GM23248 (cell line): ENCODE measurements around the gene BAIAP2L2. TPM values are rescaled to one million over a fixed set of nuclear protein-coding genes. Genes with fewer than 3 reads are reported as not detected.

ENCODE experiments used
- DNase-seq: peaks from one replicate; pipeline ENCODE4 v3.0.0-alpha.2; 2015
- H2AFZ ChIP-seq: fragments of 200-600 bp; sonication (generic); 2 replicates; pipeline ENCODE4 v1.6.1; 2016; ENCODE audit warnings: antibody characterized with exemption
- H3F3A ChIP-seq: fragments of 200-600 bp; sonication (generic); 2 replicates; pipeline ENCODE4 v1.6.1; 2016; ENCODE audit warnings: mild to moderate bottlenecking, antibody characterized with exemption, mixed run types; ENCODE audit not compliant: insufficient read depth
- H3K27ac ChIP-seq: fragments of 200-600 bp; sonication (generic); 2 replicates; pipeline ENCODE4 v1.5.1; 2016; ENCODE audit warnings: mild to moderate bottlenecking
- H3K27me3 ChIP-seq: fragments of 200-600 bp; sonication (generic); replicated peaks from 2 replicates; pipeline ENCODE4 v1.6.1; 2016; ENCODE audit warnings: mild to moderate bottlenecking; ENCODE audit not compliant: insufficient read depth
- H3K36me3 ChIP-seq: fragments of 200-600 bp; sonication (generic); 2 replicates; pipeline ENCODE4 v1.6.1; 2016; ENCODE audit warnings: low read depth, mild to moderate bottlenecking
- H3K4me1 ChIP-seq: fragments of 200-600 bp; sonication (generic); 2 replicates; pipeline ENCODE4 v1.6.1; 2016; ENCODE audit warnings: mild to moderate bottlenecking; ENCODE audit not compliant: insufficient read depth
- H3K4me2 ChIP-seq: fragments of 200-600 bp; sonication (generic); one replicate; pipeline ENCODE4 v1.6.1; 2016; ENCODE audit warnings: mild to moderate bottlenecking; ENCODE audit not compliant: unreplicated experiment
- H3K4me3 ChIP-seq: fragments of 200-600 bp; sonication (generic); 2 replicates; pipeline ENCODE4 v1.5.1; 2016; ENCODE audit warnings: mild to moderate bottlenecking
- H3K79me2 ChIP-seq: fragments of 200-600 bp; sonication (generic); 2 replicates; pipeline ENCODE4 v1.6.1; 2016; ENCODE audit warnings: mild to moderate bottlenecking; ENCODE audit not compliant: insufficient read depth
- H3K9ac ChIP-seq: fragments of 200-600 bp; sonication (generic); 2 replicates; pipeline ENCODE4 v1.6.1; 2016; ENCODE audit warnings: mild to moderate bottlenecking
- H3K9me2 ChIP-seq: fragments of 200-600 bp; sonication (generic); 2 replicates; pipeline ENCODE4 v1.6.1; 2016; ENCODE audit warnings: mixed run types, mild to moderate bottlenecking, moderate library complexity; ENCODE audit not compliant: insufficient read depth
- H3K9me3 ChIP-seq: fragments of 200-600 bp; sonication (generic); one replicate; pipeline ENCODE4 v1.6.1; 2017; ENCODE audit warnings: low read depth
- H4K20me1 ChIP-seq: fragments of 200-600 bp; sonication (generic); 2 replicates; pipeline ENCODE4 v1.6.0; 2016; ENCODE audit not compliant: insufficient read depth
- EZH2 ChIP-seq: fragments of 200-600 bp; sonication (generic); IDR thresholded peaks from 2 replicates; pipeline ENCODE4 v1.6.1; 2018; ENCODE audit warnings: antibody characterized with exemption, mild to moderate bottlenecking; ENCODE audit not compliant: insufficient read depth, poor library complexity, severe bottlenecking
- EZH2phosphoT487 ChIP-seq: fragments of 200-600 bp; sonication (generic); IDR thresholded peaks from 2 replicates; pipeline ENCODE4 v1.6.1; 2018; ENCODE audit warnings: antibody characterized with exemption, moderate library complexity, mild to moderate bottlenecking, low read depth; ENCODE audit not compliant: insufficient read depth
- WGBS, 2 experiments: methylation state at CpG; one replicate each; pipeline ENCODE4 v1.1.6; 2015 to 2017; ENCODE audit warnings: low lambda C conversion rate in 2 of 2, low coverage in 1 of 2; ENCODE audit errors: missing lambda C conversion rate in 2 of 2; 5-methylcytosine and 5-hydroxymethylcytosine counted together
- in situ Hi-C: fragments of 300-500 bp; cut with MboI; formaldehyde crosslinking; loops from 2 replicates; pipeline ENCODE4 v1.15.0; 2020
- polyA plus RNA-seq: library from polyadenylated mRNA; unstranded; fragments of >200 nt; fragmentation: Nextera tagmentation; extraction: Ambion mirVana; gene quantifications from 2 replicates; pipeline ENCODE4 v1.2.1, GENCODE V29; 2016
- total RNA-seq: library from RNA; depleted of rRNA; stranded (reverse); fragments of >200 nt; shearing (Covaris generic); gene quantifications from 2 replicates; pipeline ENCODE4 v1.2.3, GENCODE V29; 2014

The BAIAP2L2 gene
- total and polyA plus RNA-seq, 2 experiments from 2014 or later, result 12.6 to 13.4 TPM

DNA sequence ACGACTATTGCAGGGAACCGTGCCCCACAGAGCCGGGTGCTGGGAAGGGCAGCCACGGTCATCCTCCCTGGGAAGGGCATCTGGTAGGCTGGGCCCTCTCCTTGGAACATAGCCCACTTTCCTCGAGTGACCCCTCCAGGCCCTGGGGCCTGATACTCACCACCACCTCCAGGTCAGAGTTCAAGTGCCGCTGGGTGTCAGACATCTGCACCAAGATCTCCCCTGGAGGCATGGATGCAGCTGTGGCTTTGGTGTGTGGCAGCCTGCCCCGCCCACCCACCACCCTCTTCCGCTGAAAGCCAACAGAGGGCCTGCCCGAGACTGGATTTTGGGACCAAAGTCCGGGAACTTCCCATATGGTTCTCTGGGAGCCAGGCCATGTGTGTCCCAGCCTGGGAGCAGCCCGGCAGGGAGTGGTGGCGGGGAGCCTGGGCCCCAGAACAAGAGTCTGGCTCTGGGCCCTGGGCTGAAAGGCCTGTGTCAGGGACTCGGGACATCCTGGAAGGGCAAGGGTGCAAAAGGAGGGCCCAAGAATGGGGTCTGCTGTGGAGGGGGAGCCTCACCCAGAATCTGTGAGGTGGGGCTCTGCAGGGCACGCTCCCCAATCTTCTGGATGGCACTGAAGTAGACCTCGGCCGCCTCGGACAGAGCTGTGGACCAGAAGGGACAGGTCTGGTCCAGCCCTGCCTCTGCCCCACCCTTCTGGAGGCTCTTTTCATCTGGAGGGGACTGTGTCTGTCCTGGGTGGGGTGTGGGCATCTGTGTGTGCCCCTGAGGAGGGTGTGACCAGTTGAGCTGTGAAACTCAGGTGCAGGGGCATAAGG lies 2.6 kb downstream of the BAIAP2L2 start:
- H4K20me1 ChIP-seq, result no peaks in the 10 kb centered on the region
- peak overlapping the region; percentile 62 for H2AFZ ChIP-seq
- H3K4me1 ChIP-seq, result no peaks in the 10 kb centered on the region; the same call in 1 of the 2 replicates
- in situ Hi-C loops, result no loop called here
- H3K4me2 ChIP-seq, result no peak overlapping the region
- no peaks in the 10 kb centered on the region for H3K9me2 ChIP-seq
- 25 to 30% methylated on average over 17 of the region's 17 CpGs for WGBS, 2 experiments
- H3K27me3 ChIP-seq, result no peaks in the 10 kb centered on the region
- H3K9me3 ChIP-seq, result no peaks in the 10 kb centered on the region
- TF ChIP-seq EZH2phosphoT487 (no peak), EZH2 (no peak)
- no peaks in the 10 kb centered on the region for H3K36me3 ChIP-seq
- peak; percentile 30 for DNase-seq
- H3K27ac ChIP-seq, result no peak overlapping the region
- H3K79me2 ChIP-seq, result no peaks in the 10 kb centered on the region
- H3K9ac ChIP-seq, result no peak overlapping the region
- H3F3A ChIP-seq, result no peaks in the 10 kb centered on the region
- no peak overlapping the region for H3K4me3 ChIP-seq

GRCh38 chr22:38106814-38107578 lies 3.5 kb downstream of the BAIAP2L2 start:
- no peak for TF ChIP-seq EZH2phosphoT487
- no peak for TF ChIP-seq EZH2
- Histone ChIP-seq H3K4me3 (no peak overlapping the region), H3F3A (no peaks in the 10 kb centered on the region), H3K9me3 (no peaks in the 10 kb centered on the region), H3K36me3 (no peaks in the 10 kb centered on the region), H3K27me3 (no peaks in the 10 kb centered on the region), H3K9ac (no peak overlapping the region), H4K20me1 (no peaks in the 10 kb centered on the region), H3K79me2 (no peaks in the 10 kb centered on the region), H3K9me2 (no peaks in the 10 kb centered on the region), H3K4me2 (no peak overlapping the region), H3K4me1 (no peaks in the 10 kb centered on the region; the same call in 1 of the 2 replicates), H2AFZ (no peak overlapping the region), H3K27ac (no peak overlapping the region)
- WGBS, 2 experiments, result 73 to 78% methylated on average over 17 of the region's 17 CpGs
- in situ Hi-C loops, result no loop called here
- DNase-seq, result no peak

GRCh38 chr22:38104084-38104483 lies 6.4 kb downstream of the BAIAP2L2 start:
- no peaks in the 10 kb centered on the region for H3K9me2 ChIP-seq
- H3K27ac ChIP-seq, result no peak overlapping the region
- H3K4me3 ChIP-seq, result no peak overlapping the region
- no peaks in the 10 kb centered on the region for H3K79me2 ChIP-seq
- H4K20me1 ChIP-seq, result no peaks in the 10 kb centered on the region
- H3K4me2 ChIP-seq, result no peak overlapping the region
- H3K9ac ChIP-seq, result no peak overlapping the region
- no peaks in the 10 kb centered on the region for H3K4me1 ChIP-seq
- no peaks in the 10 kb centered on the region for H3F3A ChIP-seq
- TF ChIP-seq EZH2 (no peak), EZH2phosphoT487 (no peak)
- H3K9me3 ChIP-seq, result no peaks in the 10 kb centered on the region
- no peaks in the 10 kb centered on the region for H3K27me3 ChIP-seq
- no peaks in the 10 kb centered on the region for H3K36me3 ChIP-seq
- 83 to 90% methylated on average over 6 of the region's 6 CpGs for WGBS, 2 experiments
- DNase-seq, result peak; percentile 47
- in situ Hi-C loops, result no loop called here
- H2AFZ ChIP-seq, result no peak overlapping the region

GRCh38 chr22:38103641-38104040 lies 6.8 kb downstream of the BAIAP2L2 start:
- H3K79me2 ChIP-seq, result no peaks in the 10 kb centered on the region

More at GRCh38 chr22:38103641-38104040, 6.8 kb downstream of the BAIAP2L2 start:
- Histone ChIP-seq H3K4me2 (no peak overlapping the region), H3K36me3 (no peaks in the 10 kb centered on the region), H3K4me1 (0 out of 2 replicates have a peak, but pooled peaks cover 3% of the 10 kb centered on the region), H3K4me3 (no peak overlapping the region), H3F3A (no peaks in the 10 kb centered on the region), H3K9me2 (no peaks in the 10 kb centered on the region), H2AFZ (no peak overlapping the region), H3K9me3 (no peaks in the 10 kb centered on the region), H4K20me1 (no peaks in the 10 kb centered on the region), H3K27me3 (no peaks in the 10 kb centered on the region), H3K27ac (no peak overlapping the region), H3K9ac (no peak overlapping the region)
- WGBS, 2 experiments, result 59 to 62% methylated on average over 8 of the region's 8 CpGs
- in situ Hi-C loops, result no loop called here
- TF ChIP-seq EZH2phosphoT487, result no peak
- no peak for TF ChIP-seq EZH2
- no peak for DNase-seq
